Tibial nerve (tissue), 4 donors: ENCODE measurements around the gene UMAD1.

Experiments used
- CTCF ChIP-seq, 5 experiments: fragments of 200-600 bp in 3 of 5; fragments of 450-650 bp in 2 of 5; sonication (generic) in 3 of 5; IDR thresholded peaks; one replicate each; pipeline ENCODE4 v1.5.1; 2016 to 2019; ENCODE audit warnings: antibody characterized with exemption in 5 of 5, mild to moderate bottlenecking in 3 of 5, moderate library complexity in 2 of 5
- EP300 ChIP-seq, 2 donors: sonication (generic); formaldehyde crosslinking; IDR thresholded peaks; one replicate each; pipeline ENCODE4 v1.6.1; 2017; ENCODE audit warnings: antibody characterized with exemption in 2 of 2, mild to moderate bottlenecking in 1 of 2
- POLR2A ChIP-seq, 2 donors: fragments of 450-650 bp; IDR thresholded peaks; one replicate each; pipeline ENCODE4 v1.6.1; 2017; ENCODE audit warnings: antibody characterized with exemption in 2 of 2, mild to moderate bottlenecking in 2 of 2, moderate library complexity in 2 of 2

DNA sequence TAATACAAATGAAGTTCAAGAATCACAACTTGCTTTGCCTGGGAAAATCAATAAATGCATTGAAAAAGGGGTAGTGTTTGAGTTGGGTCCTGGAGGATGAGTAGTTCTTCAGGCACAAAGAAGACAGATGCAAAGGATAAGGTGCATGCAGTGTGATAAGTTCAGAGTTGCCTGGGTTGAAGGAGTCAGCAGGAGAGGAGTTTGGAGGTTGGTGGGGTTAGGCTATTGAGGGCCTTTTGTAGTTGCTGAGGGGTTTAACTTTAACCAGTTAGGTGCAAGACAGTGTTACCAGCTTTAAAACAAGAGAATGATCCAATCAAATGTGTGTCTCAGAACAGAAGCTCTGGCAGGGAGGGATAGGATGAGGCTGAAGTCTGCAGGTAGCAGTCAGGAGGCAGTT is 283.8 kb downstream of the UMAD1 start:
- TF ChIP-seq CTCF (IDR thresholded peaks at IDR 0.05) (no peak), POLR2A (IDR thresholded peaks at IDR 0.05) (no peak), EP300 (IDR thresholded peaks at IDR 0.05) (no peak)
